ENCODE data around the gene ANGPT4.

DNA sequence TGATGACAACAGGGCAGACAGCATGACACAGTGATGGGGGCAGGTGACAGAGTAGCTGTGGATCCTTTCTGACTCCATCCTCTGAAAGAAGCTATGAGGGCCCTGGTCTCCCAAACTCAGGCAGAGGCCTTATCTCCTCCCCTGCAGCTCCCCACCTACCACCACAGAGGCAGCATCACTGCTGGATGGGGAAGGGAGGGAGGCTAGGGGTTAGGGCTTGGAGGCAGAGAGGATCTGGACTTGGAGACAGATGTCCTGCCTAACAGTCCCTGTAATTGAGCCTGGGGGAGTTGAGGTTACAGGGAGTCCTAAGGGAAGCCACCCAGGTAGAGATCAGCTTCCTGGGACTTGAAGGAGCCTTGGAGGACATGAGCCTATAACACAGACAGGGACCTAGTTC lies 44.7 kb downstream of the ANGPT4 start:
- no peak for TF ChIP-seq POLR2A (IDR thresholded peaks at IDR 0.05)
- TF ChIP-seq, protein P1, sequence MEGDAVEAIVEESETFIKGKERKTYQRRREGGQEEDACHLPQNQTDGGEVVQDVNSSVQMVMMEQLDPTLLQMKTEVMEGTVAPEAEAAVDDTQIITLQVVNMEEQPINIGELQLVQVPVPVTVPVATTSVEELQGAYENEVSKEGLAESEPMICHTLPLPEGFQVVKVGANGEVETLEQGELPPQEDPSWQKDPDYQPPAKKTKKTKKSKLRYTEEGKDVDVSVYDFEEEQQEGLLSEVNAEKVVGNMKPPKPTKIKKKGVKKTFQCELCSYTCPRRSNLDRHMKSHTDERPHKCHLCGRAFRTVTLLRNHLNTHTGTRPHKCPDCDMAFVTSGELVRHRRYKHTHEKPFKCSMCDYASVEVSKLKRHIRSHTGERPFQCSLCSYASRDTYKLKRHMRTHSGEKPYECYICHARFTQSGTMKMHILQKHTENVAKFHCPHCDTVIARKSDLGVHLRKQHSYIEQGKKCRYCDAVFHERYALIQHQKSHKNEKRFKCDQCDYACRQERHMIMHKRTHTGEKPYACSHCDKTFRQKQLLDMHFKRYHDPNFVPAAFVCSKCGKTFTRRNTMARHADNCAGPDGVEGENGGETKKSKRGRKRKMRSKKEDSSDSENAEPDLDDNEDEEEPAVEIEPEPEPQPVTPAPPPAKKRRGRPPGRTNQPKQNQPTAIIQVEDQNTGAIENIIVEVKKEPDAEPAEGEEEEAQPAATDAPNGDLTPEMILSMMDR (IDR thresholded peaks at IDR 0.05 in 8 of 11, conservative IDR thresholded peaks at IDR 0.05 in 3 of 11), result no peak

Measured in spleen (tissue), 7 donors.